ENCODE data around the gene ATG13.
"Not testable (repeated sequence)": the region's sequence is repeated elsewhere in the genome, so short reads cannot be mapped to it uniquely, and the experiment has no call there.

Gene ATG13

GRCh38 chr11:46617134-46617971 is at the start of gene ATG13, which contains the start of gene HARBI1:
ATG13 (plus strand) TSS chr11:46617553; CDS start chr11:46644292, 26,739 bp downstream.
HARBI1 (minus strand) TSS chr11:46617227; CDS start chr11:46616237, 990 bp downstream.
- DNase-seq: peak; percentile 93

- no peak for DNase-seq
These were observed 46.5 kb upstream of the ATG13 start for GRCh38 chr11:46570790-46571398.

GRCh38 chr11:46574656-46575055 is 42.7 kb upstream of the ATG13 start:
- DNase-seq: no peak

GRCh38 chr11:46577058-46577457 is 40.3 kb upstream of the ATG13 start:
- no peak for DNase-seq

- no peak for DNase-seq
These were observed 34.8 kb upstream of the ATG13 start for GRCh38 chr11:46582588-46582987.

GRCh38 chr11:46583513-46583912 is 33.8 kb upstream of the ATG13 start:
- DNase-seq: not testable (repeated sequence)

- DNase-seq: no peak
These were observed 29.2 kb upstream of the ATG13 start for GRCh38 chr11:46588131-46588530.

- DNase-seq: no peak
These were observed 28.4 kb upstream of the ATG13 start for GRCh38 chr11:46588915-46589314.

- DNase-seq: no peak
These were observed 26.4 kb upstream of the ATG13 start for GRCh38 chr11:46590740-46591605.

- peak; percentile 76 to 86 for DNase-seq
These were observed 23.6 kb upstream of the ATG13 start, which contains the start of gene AMBRA1 for GRCh38 chr11:46593550-46594373. AMBRA1 (minus strand) TSS chr11:46594023; CDS start chr11:46548380, 45,643 bp downstream.

GRCh38 chr11:46594374-46594700 is 23.0 kb upstream of the ATG13 start:
- no peak for DNase-seq

GRCh38 chr11:46594785-46595184 is 22.6 kb upstream of the ATG13 start:
- no peak for DNase-seq

GRCh38 chr11:46597155-46597554 is 20.2 kb upstream of the ATG13 start:
- DNase-seq: no peak

- no peak for DNase-seq
These were observed 19.6 kb upstream of the ATG13 start for GRCh38 chr11:46597609-46598219.

- DNase-seq: no peak
These were observed 17.8 kb upstream of the ATG13 start for GRCh38 chr11:46599340-46600193.

- no peak for DNase-seq
These were observed 17.0 kb upstream of the ATG13 start for GRCh38 chr11:46600194-46600960.

- DNase-seq: no peak
These were observed 16.2 kb upstream of the ATG13 start for GRCh38 chr11:46601129-46601528.

- no peak for DNase-seq
These were observed 13.5 kb upstream of the ATG13 start for GRCh38 chr11:46603704-46604308.

GRCh38 chr11:46604796-46605195 is 12.6 kb upstream of the ATG13 start:
- DNase-seq: no peak

- DNase-seq: no peak
These were observed 9.8 kb upstream of the ATG13 start for GRCh38 chr11:46607516-46607915.
